ENCODE data around the gene LRAT. TPM values are rescaled to one million over a fixed set of nuclear protein-coding genes. Genes with fewer than 3 reads are reported as not detected.

Gene LRAT
- total RNA-seq, 2 experiments from 2014 or later = not detected

Other genes with a start within 250 kb of the LRAT start
- gene PLRG1, start 193.6 kb upstream of the LRAT start, total RNA-seq = 10 to 100 TPM; 64.0 to 91.8 TPM
- not detected for gene FGB, start 181.0 kb upstream of the LRAT start, total RNA-seq
- gene FGA, start 153.3 kb upstream of the LRAT start, total RNA-seq = not detected
- gene FGG, start 131.3 kb upstream of the LRAT start, total RNA-seq = not detected
- gene RBM46, start 37.3 kb downstream of the LRAT start, total RNA-seq = not detected

All from activated CD8-positive, alpha-beta memory T cell treated with anti-CD3 and anti-CD28 coated beads, Interleukin-2, amount 10 ng/mL, durations not matched to agents 7 days and 5 days (primary cell).